Left renal pelvis (tissue), 4 donors: ENCODE measurements around the gene RBM24. TPM values are rescaled to one million over a fixed set of nuclear protein-coding genes. Genes with fewer than 3 reads are reported as not detected.

ENCODE experiments used
- DNase-seq, 4 donors: peaks; one replicate each; pipeline ENCODE4 v3.0.0-alpha.2; 2013; ENCODE audit warnings: low read depth in 4 of 4, low spot score in 3 of 4
- polyA plus RNA-seq, 4 donors: library from polyadenylated mRNA; unstranded; fragments of 120-200 nt; gene quantifications; one replicate each; pipeline ENCODE4 v1.2.1, GENCODE V29; 2013; ENCODE audit not compliant: insufficient read length in 4 of 4

Gene RBM24
- 1 to 10 TPM in 3 of 4 donors, under 1 TPM in 1; 0.78 to 1.5 (median 1.3) TPM for polyA plus RNA-seq

DNA sequence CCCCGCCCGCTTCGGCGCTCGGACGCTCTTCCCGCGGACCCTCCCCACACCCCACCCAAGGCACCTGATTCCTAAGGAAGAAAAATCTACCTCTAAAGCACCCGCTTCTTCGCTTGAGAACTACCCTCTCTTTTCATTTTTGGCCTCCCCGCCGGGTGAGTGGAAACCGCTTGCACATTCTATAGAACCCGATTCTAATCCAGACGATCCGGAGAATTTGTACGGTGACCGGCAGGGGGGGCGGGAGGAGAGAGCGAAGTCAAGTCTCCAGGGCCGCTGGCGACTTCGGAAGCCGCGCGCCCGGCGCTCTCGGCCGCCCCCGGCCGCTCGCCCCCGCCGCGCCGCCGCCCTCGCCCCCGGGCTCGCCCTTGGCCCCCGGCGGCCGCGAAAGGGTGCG is at the start of gene RBM24:
RBM24 (plus strand) TSS at position 262 of the 397 bp plus-strand sequence. CDS start 221 bp downstream, outside the sequence.
- DNase-seq = no peak

DNA sequence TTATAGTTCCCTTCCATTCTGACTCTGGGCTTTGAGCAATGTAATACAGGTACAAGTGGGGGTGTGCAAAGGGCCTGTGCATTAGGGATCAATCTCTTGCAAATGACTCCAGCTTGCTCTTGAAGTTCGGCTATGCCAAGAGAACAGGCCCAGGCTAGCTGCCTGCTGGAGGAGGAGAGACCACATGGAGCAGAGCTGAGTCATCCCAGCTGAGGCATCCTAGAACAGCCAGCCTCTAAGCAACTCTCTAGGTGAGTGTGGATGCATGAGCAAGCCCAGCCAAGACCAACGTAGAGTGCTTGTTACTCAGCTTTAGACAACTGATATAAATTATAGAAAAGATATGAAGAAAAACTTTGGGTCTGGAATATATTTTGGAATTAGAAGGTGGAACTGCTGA is 47.6 kb upstream of the RBM24 start:
- DNase-seq = no peak

DNA sequence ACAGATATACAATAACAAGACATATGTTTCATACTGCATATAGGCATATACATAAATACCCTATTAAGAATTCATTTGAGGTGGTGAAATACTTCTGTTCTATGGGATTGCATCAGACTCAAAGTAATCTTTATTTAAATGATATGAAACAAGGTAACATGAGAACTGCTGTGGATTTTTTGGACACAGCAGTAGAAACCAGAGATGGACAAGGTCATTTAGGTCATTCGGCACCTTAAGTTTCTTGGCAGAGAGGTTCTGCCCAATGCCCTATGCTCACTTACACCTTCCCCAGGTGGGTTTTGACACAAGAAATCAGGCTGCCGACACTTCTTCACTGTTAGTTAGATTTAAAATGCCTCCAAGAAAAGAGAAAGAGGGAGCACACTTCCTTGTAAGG is 43.9 kb upstream of the RBM24 start:
- no peak for DNase-seq

DNA sequence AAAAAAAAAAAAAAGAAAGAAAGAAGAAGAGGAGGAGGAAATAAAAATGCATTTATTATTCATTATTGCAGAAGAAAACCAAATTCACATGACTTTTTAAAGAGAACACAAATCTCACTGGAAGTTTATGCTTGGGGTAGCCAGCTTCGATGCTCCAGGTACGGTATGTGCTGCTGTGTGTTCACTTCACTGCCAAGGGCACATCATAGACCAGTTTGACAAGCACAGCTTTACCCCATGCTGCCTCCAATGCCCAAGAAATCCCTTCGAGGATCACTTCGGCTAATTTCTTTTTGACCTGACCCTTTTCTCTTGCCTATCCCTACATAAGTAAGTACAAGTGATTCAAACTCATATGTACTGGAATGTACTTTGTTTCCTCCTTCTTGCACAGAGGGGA is 41.9 kb upstream of the RBM24 start:
- no peak for DNase-seq

DNA sequence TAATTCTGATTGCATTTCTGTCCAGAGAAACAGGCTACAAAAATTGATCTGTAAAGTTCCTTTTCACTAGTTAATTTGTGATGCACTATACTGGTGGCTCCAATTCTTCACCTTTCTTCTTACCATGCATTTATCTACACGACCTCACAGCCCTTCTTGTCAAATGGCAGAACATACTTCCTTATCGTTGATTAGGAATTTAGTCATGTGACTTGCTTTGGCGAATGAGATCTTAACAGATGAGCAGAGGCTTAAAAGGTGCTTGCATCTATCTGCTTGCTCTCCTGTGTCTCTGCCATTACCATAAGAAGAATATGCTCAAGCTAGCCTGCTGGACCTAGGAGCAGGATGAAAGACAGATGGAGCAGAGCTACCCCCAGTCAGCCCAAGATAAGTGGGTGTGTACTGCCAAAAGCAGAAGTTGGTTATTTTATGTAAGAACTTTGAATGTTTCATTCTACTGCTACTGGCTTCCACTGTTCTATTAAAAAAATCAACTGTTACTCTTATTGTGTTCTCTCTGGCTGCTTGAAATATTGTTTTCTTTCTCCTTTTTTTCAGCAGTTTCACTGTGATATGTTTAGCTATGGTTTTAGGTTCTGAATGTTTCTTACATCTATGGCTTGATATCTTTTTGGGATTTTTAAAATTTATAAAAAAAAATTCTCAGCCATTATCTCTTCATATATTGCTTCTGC is 40.2 kb upstream of the RBM24 start:
- DNase-seq = no peak

DNA sequence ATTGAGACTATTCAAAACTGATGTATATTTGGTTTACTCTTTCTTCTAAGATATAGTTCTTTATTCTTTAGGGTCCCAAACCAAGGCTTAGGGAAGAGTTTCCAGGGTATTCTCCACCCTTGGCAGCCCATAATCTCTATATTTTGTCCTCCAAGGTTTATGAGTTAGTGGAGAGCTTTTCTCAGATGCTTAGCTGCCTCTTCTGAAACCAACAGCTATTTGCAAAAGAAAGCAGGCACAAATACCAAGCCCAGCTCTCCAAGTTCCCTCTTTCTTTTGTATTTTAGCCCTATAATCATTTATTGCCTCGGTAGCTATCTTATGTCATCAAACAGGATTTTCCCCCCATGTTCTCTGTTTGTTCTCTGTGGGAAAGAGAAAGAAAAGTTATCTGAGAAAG is 39.1 kb upstream of the RBM24 start:
- DNase-seq = no peak

DNA sequence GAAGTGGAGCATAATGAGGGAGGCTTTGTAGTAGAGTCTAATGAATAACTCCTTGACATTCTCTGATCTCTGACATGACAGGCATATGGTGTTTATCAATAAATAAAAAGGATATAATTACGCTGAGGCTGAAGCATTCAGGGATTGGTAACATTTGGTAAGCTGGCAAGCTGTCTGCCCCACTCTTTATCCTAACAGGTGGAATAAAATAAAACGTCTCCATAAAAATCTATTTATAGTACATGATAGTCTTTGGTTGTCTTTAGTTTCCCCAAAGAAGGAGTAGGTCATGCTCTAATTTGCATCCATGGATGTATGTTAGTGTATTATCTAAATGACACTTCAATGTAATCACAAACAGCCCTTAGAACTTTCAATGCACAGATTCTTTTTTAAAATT is 30.9 kb upstream of the RBM24 start:
- DNase-seq = no peak

DNA sequence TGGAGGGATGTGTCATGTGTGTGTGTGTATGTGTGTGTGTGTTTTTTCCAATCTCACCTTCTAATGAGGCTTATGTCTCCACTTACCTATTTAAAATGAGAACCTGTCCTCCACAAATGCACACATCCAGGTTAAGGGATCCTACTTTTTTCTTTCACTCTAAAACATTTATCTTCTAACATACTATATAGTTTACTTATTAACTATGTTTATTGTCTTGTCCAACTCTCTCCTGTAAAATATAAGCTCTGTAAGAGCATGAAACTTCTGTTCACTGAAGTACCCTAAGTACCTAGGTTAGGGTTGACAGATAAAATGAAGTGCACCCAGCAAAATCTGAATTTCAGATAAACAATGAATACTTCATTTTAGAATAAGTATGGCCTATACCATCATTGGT is 29.2 kb upstream of the RBM24 start:
- no peak for DNase-seq

DNA sequence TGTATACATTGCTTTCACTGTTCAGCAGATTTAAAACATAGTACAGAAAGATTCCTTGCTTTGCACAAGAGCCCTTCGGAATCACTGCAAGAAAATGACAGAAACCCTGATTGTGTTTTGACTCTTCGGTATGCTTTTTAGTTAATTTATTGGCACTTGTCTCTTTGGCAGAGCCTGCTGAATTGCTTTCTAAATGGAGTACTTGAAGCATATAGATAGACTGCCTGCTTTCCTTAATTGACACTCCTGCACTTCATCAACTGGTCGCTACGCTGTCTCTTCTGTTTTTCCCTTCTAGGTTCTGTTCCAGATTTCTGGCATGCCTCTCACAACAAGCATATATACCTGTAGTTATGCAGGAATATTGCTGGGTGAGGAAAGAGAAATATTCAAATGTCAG is 22.4 kb upstream of the RBM24 start:
- DNase-seq = no peak

DNA sequence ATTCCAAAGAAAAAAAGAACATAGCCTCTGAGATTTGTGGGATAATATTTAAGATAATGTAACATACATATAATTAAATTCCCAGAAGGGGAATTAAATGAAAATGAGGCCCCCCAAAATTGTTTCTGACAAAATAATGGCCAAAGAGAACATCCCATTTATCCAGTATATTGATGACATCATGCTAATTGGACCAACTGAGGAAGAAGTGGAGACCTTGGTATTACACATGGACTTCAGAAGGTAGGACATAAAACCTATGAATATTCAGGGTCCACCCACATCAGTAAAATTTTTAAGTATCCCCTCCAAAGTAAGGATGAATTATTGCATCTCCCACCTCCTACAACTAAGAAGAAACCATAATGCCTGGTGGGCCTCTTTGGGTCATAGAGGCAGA is 15.6 kb upstream of the RBM24 start:
- DNase-seq = no peak

DNA sequence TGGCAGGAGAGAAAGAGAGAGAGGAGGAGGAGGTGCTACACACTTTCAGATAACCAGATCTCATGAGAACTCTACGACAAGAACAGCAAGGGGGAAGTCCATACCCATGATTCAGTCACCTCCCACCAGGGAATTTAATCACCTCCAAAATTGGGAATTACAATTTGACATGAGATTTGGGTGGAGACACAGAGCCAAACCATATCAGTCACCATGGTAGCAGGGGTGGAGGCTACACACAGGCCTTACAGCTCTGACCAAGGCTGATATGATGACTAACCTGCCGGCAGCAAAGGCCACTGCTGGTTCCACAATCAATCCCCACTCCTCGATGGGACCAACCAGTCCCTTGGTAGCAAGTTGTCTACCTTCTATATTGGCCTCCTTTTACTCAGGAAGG is 13.6 kb upstream of the RBM24 start:
- DNase-seq = no peak

DNA sequence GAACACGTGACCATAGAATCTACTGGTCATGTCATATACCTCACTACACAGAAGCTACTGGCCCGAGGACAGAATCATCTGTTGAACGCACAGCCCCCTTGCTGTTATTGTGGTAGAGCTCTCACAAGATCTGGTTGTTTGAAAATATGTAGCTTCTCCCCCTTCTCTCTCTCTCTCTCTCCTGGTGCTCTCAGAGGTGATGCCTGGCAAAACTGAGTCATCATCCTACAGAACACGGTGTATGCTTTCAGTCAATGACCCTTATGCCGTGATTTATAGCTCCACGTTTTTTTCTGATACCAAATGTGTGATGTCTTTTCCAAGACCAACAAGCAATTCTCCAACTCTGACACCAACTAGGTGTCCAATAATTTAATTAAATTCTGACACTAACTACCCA is 13.0 kb upstream of the RBM24 start:
- no peak for DNase-seq

DNA sequence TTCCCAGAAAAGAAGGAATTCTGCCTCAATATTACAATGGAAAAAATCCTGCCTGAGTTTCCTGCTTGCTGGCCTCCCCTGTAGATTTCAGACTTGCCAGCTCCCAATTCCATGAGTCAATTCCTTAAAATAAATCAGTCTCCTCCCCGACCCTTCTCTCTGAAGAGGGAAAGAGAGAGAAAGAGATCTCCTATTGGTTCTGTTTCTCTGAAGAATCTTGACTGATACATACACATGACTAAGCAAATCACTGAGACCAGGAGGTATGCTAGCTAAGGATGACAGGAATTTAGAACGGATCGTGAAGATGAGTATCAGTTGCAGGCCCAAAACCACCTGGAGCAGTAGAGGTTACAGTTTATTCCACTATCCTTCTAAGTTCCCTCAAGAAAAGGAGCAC is 11.3 kb upstream of the RBM24 start:
- no peak for DNase-seq

DNA sequence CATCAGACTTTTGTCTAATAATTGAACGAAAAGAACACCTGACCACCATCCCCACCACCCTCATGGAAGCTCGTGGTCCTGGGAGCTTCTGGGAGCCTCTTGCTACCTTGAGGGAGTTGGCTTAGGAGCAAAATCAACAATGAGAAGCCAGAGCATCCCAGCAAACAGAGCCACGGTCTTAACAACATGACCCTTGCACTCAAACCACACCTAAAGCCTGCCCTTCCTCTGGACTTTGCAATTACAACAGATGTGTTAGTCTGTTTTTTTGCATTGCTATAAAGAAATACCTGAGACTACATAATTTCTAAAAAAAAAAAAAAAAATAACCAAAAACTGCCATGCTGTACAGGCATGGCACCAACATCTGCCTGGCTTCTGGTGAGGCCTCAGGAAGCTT is 9.5 kb upstream of the RBM24 start:
- no peak for DNase-seq

DNA sequence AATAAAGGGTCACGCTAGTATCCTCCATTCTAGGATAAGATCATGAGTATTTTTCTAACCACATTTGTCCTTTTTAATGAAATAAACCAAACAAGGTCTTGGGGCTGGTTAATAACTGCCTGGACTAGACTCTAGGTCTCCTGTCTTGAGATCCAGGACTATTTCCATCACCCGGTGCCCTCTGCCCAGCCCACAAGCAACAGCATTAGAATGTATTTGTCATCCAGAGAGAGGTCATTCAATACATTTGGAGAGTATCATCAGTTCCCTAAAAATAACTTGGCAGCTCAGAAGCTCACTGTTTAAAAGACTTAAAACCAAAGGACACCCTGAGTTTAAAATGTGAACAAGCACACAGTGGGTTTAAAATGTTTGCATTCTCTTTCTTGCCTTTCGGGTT is 4.4 kb upstream of the RBM24 start:
- DNase-seq = no peak

DNA sequence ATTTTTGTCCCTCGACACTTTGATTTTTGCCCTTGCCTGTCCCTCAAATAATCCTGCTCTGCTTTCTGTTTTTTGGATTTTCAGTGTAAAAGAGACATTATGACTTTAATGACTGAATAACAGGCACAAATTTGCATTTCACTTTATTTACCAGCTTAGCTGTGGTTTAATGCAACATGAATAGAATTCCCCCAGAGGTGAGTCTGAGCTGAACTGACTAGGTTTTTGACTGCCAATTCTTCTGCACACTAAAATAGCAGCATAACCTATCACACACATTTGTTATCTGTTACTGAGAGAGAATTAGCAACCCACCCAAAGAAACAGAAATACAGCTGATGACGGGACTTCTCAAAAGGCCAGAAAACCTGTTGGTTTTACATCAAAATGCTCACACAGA is 3.9 kb upstream of the RBM24 start:
- no peak for DNase-seq

DNA sequence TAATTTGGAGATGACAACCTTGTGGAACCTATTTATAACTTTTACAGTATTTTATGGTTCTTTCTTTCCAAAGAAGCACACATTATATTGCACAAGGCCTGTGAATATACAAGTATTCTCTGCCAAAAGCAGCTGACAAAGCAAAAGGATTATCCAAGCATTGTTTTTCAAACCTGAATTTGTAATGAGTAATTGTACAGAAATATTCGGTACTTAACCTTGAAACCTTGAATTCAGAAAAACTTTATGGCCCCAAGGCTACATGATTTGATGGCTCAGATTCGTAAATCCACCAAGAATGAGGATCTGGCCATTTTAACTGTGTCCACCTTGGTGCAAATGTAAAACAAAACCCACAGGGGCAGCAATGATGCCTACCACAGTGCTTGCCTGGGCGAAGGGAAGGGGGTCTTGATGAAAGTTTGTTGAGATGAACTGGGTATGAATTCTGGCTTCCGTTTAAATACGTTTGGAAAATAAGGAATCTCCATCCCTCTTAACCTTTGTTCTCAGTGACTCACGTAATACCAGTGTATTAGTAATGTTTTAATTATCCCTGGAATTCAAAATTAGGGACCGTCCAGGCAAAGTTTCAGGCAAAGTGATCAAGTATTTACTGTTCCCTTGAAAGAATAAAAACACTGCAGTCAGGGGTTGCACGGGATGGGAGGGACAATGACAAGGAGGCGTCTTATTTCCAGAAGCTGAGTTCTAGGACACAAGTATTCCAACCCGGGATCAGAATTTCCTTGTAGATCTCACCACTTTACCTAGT is 2.7 kb upstream of the RBM24 start:
- no peak for DNase-seq

DNA sequence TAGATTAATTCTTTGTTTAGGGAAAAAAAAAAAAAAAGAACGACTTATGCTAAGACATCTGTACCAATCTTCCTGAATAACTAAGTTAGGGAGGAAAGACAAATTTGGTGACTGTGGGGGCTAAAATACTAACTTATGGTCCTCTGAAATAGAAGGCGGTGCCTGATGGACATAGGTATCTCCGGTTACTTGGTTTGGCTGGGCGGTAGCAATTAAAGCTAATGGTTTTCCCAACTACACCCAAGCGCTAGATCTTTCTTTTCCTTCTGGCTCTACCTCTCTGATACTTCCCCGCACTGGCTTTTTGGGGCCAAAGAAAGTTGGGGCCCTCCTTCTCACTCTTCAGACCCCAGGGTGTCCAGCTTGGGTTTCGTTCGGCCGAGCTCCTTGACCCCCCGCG is 1.0 kb upstream of the RBM24 start:
- DNase-seq = no peak

DNA sequence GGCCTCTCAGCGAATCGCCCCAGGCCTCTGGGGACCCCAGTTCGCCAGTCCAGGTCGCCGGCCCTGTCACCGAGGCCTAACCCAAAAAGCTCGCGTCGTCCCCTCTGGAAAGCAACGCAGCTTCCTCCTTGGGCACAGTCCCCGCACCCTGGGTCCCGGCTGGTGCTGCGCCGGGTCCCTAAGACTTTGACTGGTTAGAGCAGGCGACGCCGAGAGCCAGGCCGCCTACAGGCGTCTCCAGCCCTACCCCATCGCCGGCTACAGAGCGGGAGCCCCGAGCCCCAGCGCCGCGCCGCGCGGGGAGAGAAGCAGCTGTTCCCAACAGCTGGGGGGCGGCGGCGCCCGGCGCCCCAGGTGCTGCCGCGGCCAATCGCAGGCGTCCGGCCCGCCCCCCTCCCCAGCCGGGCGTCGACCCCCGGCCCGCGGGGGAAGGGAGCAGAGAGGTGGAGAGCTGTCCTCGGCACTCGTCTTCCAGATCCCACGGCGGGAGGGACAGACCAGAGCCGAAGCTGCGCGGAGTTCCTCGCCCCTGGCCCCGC is 540 bp upstream of the RBM24 start:
- no peak for DNase-seq

DNA sequence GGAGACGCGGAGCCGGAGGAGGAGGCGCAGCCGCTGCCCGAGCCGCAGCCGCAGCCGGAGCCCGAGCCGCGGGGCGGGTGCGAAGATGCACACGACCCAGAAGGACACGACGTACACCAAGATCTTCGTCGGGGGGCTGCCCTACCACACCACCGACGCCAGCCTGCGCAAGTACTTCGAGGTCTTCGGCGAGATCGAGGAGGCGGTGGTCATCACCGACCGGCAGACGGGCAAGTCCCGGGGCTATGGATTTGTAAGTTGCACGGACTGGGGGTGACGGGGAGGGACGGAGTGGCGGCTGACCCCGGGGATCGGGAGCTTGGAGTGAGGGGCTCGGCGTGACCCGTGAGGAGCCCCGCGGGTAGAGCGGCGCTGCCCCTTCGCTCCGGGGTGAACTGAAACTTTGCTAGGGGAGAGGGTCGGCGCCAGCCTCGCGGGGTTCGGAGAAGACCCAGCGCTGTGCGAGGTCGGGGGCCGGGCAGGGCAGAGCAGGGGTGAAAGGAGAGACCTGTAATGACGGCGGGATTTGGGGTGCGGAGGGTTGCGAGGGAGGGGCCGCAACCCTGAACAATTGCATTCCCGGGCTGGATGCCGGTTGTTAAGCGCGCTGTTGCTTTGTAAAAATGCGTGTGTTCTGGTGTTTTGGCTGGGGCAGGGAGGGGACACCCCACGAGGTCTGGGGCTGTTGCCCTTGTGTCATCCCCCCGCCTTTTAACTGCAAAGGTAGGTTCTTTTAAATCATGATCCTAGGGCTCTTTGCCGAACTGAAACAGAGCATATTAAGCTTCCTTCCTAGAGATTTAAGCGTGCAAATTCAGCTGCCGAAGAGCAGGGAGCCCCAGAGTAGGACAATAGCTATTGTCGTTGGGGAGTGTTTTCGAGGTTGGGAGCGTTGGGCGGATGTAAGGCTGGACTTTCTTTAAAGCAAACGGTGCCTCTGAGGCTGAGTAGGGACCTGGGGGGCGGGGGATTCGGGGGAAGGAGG is 628 bp downstream of the RBM24 start:
- no peak for DNase-seq

DNA sequence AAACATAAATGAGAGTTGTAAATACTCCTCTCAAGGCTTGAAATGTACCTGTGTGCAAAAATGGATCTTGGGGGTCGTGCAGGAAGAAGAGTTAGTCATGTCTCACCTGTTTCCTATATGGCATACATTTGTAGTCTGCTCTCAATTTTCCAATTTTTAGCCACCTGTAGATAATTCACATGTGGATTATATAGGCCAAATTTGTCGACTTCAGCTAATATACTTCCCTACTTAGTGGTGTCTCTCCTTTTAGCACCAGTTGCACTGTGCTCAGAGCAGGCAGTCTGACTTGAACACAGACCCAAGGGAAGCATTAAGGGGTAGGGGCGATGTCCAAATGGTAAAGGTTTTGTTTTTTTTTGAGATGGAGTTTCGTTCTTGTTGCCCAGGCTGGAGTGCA is 1.9 kb downstream of the RBM24 start:
- no peak for DNase-seq
